MCF 10A (cell line): ENCODE measurements around the gene PRPF40A. TPM values are rescaled to one million over a fixed set of nuclear protein-coding genes. Genes with fewer than 3 reads are reported as not detected.

Experiments
- BruUV-seq: library from RNA; stranded (reverse); fragments of 400-500 nt; replicated peaks from 2 replicates; lab custom pipeline; 2021; lab: Mats Ljungman, UMichigan
- CTCF ChIA-PET: fragments of 300-600 bp; sonication (Branson Sonifier 250); formaldehyde crosslinking; extraction: SDS; loops from one replicate; lab custom pipeline; 2021; ENCODE audit warnings: antibody characterized with exemption, inconsistent platforms; lab: Yijun Ruan, JAX
- POLR2A ChIA-PET: fragments of 300-600, 350-650 bp; sonication (Branson Sonifier 250); formaldehyde crosslinking; extraction: SDS; loops from one replicate; lab custom pipeline; 2020; ENCODE audit warnings: antibody characterized with exemption, inconsistent platforms; lab: Yijun Ruan, JAX
- DNase-seq: peaks from one replicate; pipeline ENCODE4 v3.0.0-alpha.2; 2018; ENCODE audit not compliant: unreplicated experiment
- H3K27ac Mint-ChIP-seq: one replicate; pipeline ENCODE4 v1.8.0; 2022; ENCODE audit warnings: mild to moderate bottlenecking, low read depth, mixed read lengths; ENCODE audit not compliant: unreplicated experiment
- H3K27me3 Mint-ChIP-seq: one replicate; pipeline ENCODE4 v1.8.0; 2022; ENCODE audit warnings: mixed read lengths; ENCODE audit not compliant: insufficient read depth, unreplicated experiment
- H3K36me3 Mint-ChIP-seq: one replicate; pipeline ENCODE4 v1.8.0; 2022; ENCODE audit warnings: mild to moderate bottlenecking, moderate library complexity, mixed read lengths; ENCODE audit not compliant: insufficient read depth, unreplicated experiment
- H3K4me1 Mint-ChIP-seq: one replicate; pipeline ENCODE4 v1.8.0; 2022; ENCODE audit warnings: mixed read lengths; ENCODE audit not compliant: insufficient read depth, unreplicated experiment
- H3K4me3 Mint-ChIP-seq: one replicate; pipeline ENCODE4 v1.8.0; 2022; ENCODE audit warnings: mild to moderate bottlenecking, moderate library complexity, mixed read lengths; ENCODE audit not compliant: unreplicated experiment
- H3K9me3 Mint-ChIP-seq: one replicate; pipeline ENCODE4 v1.8.0; 2022; ENCODE audit warnings: mixed read lengths; ENCODE audit not compliant: unreplicated experiment
- CTCF ChIP-seq: fragments of 200-600 bp; IDR thresholded peaks from one replicate; pipeline ENCODE4 v1.8.0; 2022; ENCODE audit warnings: antibody characterized with exemption, mild to moderate bottlenecking; ENCODE audit not compliant: unreplicated experiment
- intact Hi-C: fragments of 100-400 bp; cut with micrococcal nuclease; formaldehyde crosslinking; loops from 2 replicates; pipeline ENCODE4 v1.14.1; 2022
- total RNA-seq: library from RNA; stranded (reverse); gene quantifications from 2 replicates; pipeline ENCODE4 v1.2.3, GENCODE V29; 2022

The PRPF40A gene
- total RNA-seq, 1 experiment from 2014 or later, result 140 TPM

GRCh38 chr2:152708742-152709141 is 8.5 kb downstream of the PRPF40A start:
- peaks cover 5% of the 10 kb centered on the region for H3K9me3 Mint-ChIP-seq
- no peaks in the 10 kb centered on the region for H3K4me1 Mint-ChIP-seq
- no peak for DNase-seq
- no peak overlapping the region for H3K27ac Mint-ChIP-seq
- CTCF ChIA-PET, result interaction anchor here (0.6 to 1.0 kb wide), 2 partner anchors 30 to 35 kb away, joined by 3 read pairs; no protein-coding TSS in a partner anchor
- no peak overlapping the region for H3K4me3 Mint-ChIP-seq
- no peak for TF ChIP-seq CTCF
- intact Hi-C loops, result no loop called here
- no peaks in the 10 kb centered on the region for H3K27me3 Mint-ChIP-seq
- POLR2A ChIA-PET, result interaction anchor here (5.1 kb wide), 1 partner anchor 9 kb away, joined by 36 read pairs; the partner anchor contains the start of genes ARL6IP6 and PRPF40A
- BruUV-seq, result no TSS peak
- peaks cover 71% of the 10 kb centered on the region for H3K36me3 Mint-ChIP-seq

GRCh38 chr2:152706477-152707021 is 10.7 kb downstream of the PRPF40A start:
- no TSS peak for BruUV-seq
- ChIA-PET POLR2A (interaction anchor here (5.1 kb wide), 1 partner anchor 11 kb away, joined by 36 read pairs; the partner anchor contains the start of genes ARL6IP6 and PRPF40A), CTCF (interaction anchor here (0.7 to 4.7 kb wide), 2 partner anchors 9 to 658 kb away, joined by 5 to 38 read pairs; partner anchors contain the start of gene PRPF40A)
- intact Hi-C loops, result no loop called here
- no peak for DNase-seq
- peaks cover 5% of the 10 kb centered on the region for H3K4me1 Mint-ChIP-seq
- peaks cover 6% of the 10 kb centered on the region for H3K9me3 Mint-ChIP-seq
- no peak for TF ChIP-seq CTCF
- H3K4me3 Mint-ChIP-seq, result no peak overlapping the region
- no peak overlapping the region for H3K27ac Mint-ChIP-seq
- H3K36me3 Mint-ChIP-seq, result peaks cover 67% of the 10 kb centered on the region
- H3K27me3 Mint-ChIP-seq, result no peaks in the 10 kb centered on the region

DNA sequence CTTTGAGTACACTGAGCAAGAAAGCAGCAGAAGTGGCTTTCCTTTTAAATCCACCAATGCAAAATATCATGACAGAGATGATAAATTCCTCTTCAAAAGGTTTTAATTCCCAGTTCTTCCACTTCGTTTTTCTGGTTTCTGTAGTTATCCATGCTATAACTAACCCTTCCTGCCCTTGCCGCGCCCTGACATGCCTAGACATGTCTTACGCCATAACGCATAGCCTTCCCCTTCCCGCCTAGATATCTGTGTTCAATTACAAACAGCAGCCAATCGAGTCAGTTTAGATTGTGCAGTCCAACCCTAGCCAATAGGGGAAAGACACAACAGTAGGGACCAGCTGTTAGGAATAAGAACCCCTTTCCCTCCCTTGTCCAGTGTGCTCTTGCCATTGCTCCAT is 16.1 kb downstream of the PRPF40A start:
- no peak for DNase-seq
- CTCF ChIA-PET, result interaction anchor here (0.5 to 0.6 kb wide), 2 partner anchors 36 to 39 kb away, joined by 3 read pairs; no protein-coding TSS in a partner anchor

More for the DNA sequence above, 16.1 kb downstream of the PRPF40A start:
- intact Hi-C loops, result no loop called here
- H3K36me3 Mint-ChIP-seq, result peaks cover 41% of the 10 kb centered on the region
- H3K4me1 Mint-ChIP-seq, result peaks cover 10% of the 10 kb centered on the region
- peaks cover 7% of the 10 kb centered on the region for H3K9me3 Mint-ChIP-seq
- POLR2A ChIA-PET, result interaction anchor here (6.2 kb wide), 1 partner anchor 15 kb away, joined by 40 read pairs; the partner anchor contains the start of genes ARL6IP6 and PRPF40A
- H3K27me3 Mint-ChIP-seq, result no peaks in the 10 kb centered on the region
- no peak overlapping the region for H3K4me3 Mint-ChIP-seq
- H3K27ac Mint-ChIP-seq, result peak overlapping the region; percentile 28
- no TSS peak for BruUV-seq
- TF ChIP-seq CTCF, result no peak
